ENCODE measurements around the gene NRG2.

The NRG2 gene

GRCh38 chr5:139817970-139818369 lies 225.1 kb downstream of the NRG2 start:
- peaks cover 0 to 4% (median 0%) of the 10 kb centered on the region in 3 donors for H3K36me3 ChIP-seq
- H3K4me3 ChIP-seq, result no peak overlapping the region
- H3K27ac ChIP-seq, result no peak overlapping the region
- H3K4me1 ChIP-seq, result no peaks in the 10 kb centered on the region
- intact Hi-C loops (cut with DNase I; ENCODE audit: low total_unique reads), result no loop called here
- H3K9me3 ChIP-seq, result peaks cover 0 to 12% (median 0%) of the 10 kb centered on the region in 3 donors
- H3K27me3 ChIP-seq, result no peaks in the 10 kb centered on the region
- no peak for TF ChIP-seq CTCF (IDR thresholded peaks at IDR 0.05)
- DNase-seq, result peak in 1 of 2 donors; percentile 34

- Histone ChIP-seq H3K4me3 (no peak overlapping the region), H3K27ac (no peak overlapping the region), H3K4me1 (no peaks in the 10 kb centered on the region), H3K36me3 (peaks cover 0 to 4% (median 0%) of the 10 kb centered on the region in 3 donors), H3K27me3 (no peaks in the 10 kb centered on the region), H3K9me3 (peaks cover 0 to 12% (median 0%) of the 10 kb centered on the region in 3 donors)
- DNase-seq, result peak in 1 of 2 donors; percentile 37
- intact Hi-C loops (cut with DNase I; ENCODE audit: low total_unique reads), result no loop called here
- no peak for TF ChIP-seq CTCF (IDR thresholded peaks at IDR 0.05)
Measured at GRCh38 chr5:139817362-139817761, 225.7 kb downstream of the NRG2 start.

GRCh38 chr5:139816566-139816965 lies 226.5 kb downstream of the NRG2 start:
- Histone ChIP-seq H3K9me3 (peaks cover 0 to 12% (median 0%) of the 10 kb centered on the region in 3 donors), H3K4me3 (no peak overlapping the region), H3K27ac (no peak overlapping the region), H3K4me1 (no peaks in the 10 kb centered on the region), H3K27me3 (no peaks in the 10 kb centered on the region), H3K36me3 (peaks cover 0 to 4% (median 0%) of the 10 kb centered on the region in 3 donors)
- TF ChIP-seq CTCF (IDR thresholded peaks at IDR 0.05), result no peak
- DNase-seq, result peak in 1 of 2 donors; percentile 35
- intact Hi-C loops (cut with DNase I; ENCODE audit: low total_unique reads), result no loop called here

- Histone ChIP-seq H3K36me3 (peaks cover 0 to 4% (median 0%) of the 10 kb centered on the region in 3 donors), H3K4me1 (no peaks in the 10 kb centered on the region), H3K27ac (no peak overlapping the region), H3K4me3 (no peak overlapping the region), H3K27me3 (no peaks in the 10 kb centered on the region), H3K9me3 (peaks cover 0 to 12% (median 0%) of the 10 kb centered on the region in 3 donors)
- DNase-seq, result no peak
- no peak for TF ChIP-seq CTCF (IDR thresholded peaks at IDR 0.05)
- intact Hi-C loops (cut with DNase I; ENCODE audit: low total_unique reads), result no loop called here
Measured at GRCh38 chr5:139814704-139815280, 228.3 kb downstream of the NRG2 start.

GRCh38 chr5:139814191-139814601 lies 228.9 kb downstream of the NRG2 start:
- no peak for DNase-seq
- no peak overlapping the region for H3K27ac ChIP-seq
- TF ChIP-seq CTCF (IDR thresholded peaks at IDR 0.05), result no peak
- intact Hi-C loops (cut with DNase I; ENCODE audit: low total_unique reads), result no loop called here
- peaks cover 0 to 4% (median 0%) of the 10 kb centered on the region in 3 donors for H3K36me3 ChIP-seq
- no peaks in the 10 kb centered on the region for H3K4me1 ChIP-seq
- peaks cover 0 to 5% of the 10 kb centered on the region in 2 donors for H3K27me3 ChIP-seq
- peaks cover 0 to 11% (median 0%) of the 10 kb centered on the region in 3 donors for H3K9me3 ChIP-seq
- no peak overlapping the region for H3K4me3 ChIP-seq

All from tibial artery (tissue), 4 donors.